Lung (tissue), 12 donors: ENCODE data around the gene CA10. TPM values are rescaled to one million over a fixed set of nuclear protein-coding genes. Genes with fewer than 3 reads are reported as not detected.

Source experiments
- ATAC-seq: fragments of 200-7000 bp; cut with Tn5 transposase; one replicate; pipeline ENCODE4 v1.9.1; 2020; ENCODE audit warnings: moderate number of reproducible peaks; ENCODE audit not compliant: insufficient read depth, low FRiP score
- DNase-seq, 3 donors: peaks; one replicate each; pipeline ENCODE4 v3.0.0-alpha.2; 2013 to 2017
- H3K27ac ChIP-seq, 2 donors: one replicate each; pipeline ENCODE4 v1.5.1; 2013; ENCODE audit warnings: mild to moderate bottlenecking in 2 of 2, moderate library complexity in 2 of 2, control low read depth in 1 of 2, inconsistent platforms in 1 of 2, low read depth in 1 of 2, low read length in 1 of 2
- H3K27me3 ChIP-seq, 3 donors: one replicate each; pipeline ENCODE4 v1.5.1; 2013; ENCODE audit warnings: low read length in 2 of 3; ENCODE audit not compliant: control insufficient read depth in 3 of 3, insufficient read depth in 3 of 3
- H3K36me3 ChIP-seq, 4 donors: one replicate each; pipeline ENCODE4 v1.5.1; 2013; ENCODE audit warnings: low read length in 4 of 4, mild to moderate bottlenecking in 1 of 4, moderate library complexity in 1 of 4; ENCODE audit not compliant: control insufficient read depth in 4 of 4, insufficient read depth in 4 of 4
- H3K4me1 ChIP-seq, 5 donors: one replicate each; pipeline ENCODE4 v1.5.1; 2013; ENCODE audit warnings: low read length in 5 of 5, mild to moderate bottlenecking in 2 of 5, moderate library complexity in 1 of 5; ENCODE audit not compliant: control insufficient read depth in 5 of 5, insufficient read depth in 5 of 5
- H3K4me3 ChIP-seq: one replicate; pipeline ENCODE4 v1.5.1; 2013; ENCODE audit warnings: mild to moderate bottlenecking, control low read depth, moderate library complexity
- H3K9ac ChIP-seq, 2 donors: one replicate each; pipeline ENCODE4 v1.5.1; 2013; ENCODE audit warnings: low read length in 2 of 2, control low read depth in 1 of 2; ENCODE audit not compliant: insufficient read depth in 1 of 2
- H3K9me3 ChIP-seq, 4 donors: one replicate each; pipeline ENCODE4 v1.5.1; 2013; ENCODE audit warnings: low read length in 3 of 4, mild to moderate bottlenecking in 1 of 4, moderate library complexity in 1 of 4; ENCODE audit not compliant: control insufficient read depth in 4 of 4, insufficient read depth in 3 of 4
- CTCF ChIP-seq: IDR thresholded peaks from 2 replicates; pipeline ENCODE4 v1.5.1; 2012; ENCODE audit warnings: mild to moderate bottlenecking; ENCODE audit errors: control extremely low read depth, extremely low read depth
- WGBS, 2 donors: extraction: QIAGEN DNeasy Blood & Tissue Kit; methylation state at CpG; one replicate each; pipeline ENCODE4 v1.1.7; 2013; 5-methylcytosine and 5-hydroxymethylcytosine counted together
- polyA plus RNA-seq, 2 donors: library from polyadenylated mRNA; stranded (reverse); fragments of 200-250 nt; gene quantifications; one replicate each; pipeline ENCODE4 v1.2.1, GENCODE V29; 2013
- total RNA-seq, 2 donors: library from RNA; depleted of rRNA in 1 of 2; stranded (reverse); fragments of >200 nt in 1 of 2; gene quantifications; one replicate each; pipeline ENCODE4 v1.2.1, GENCODE V29; 2014 to 2021
- donor health status: control.
- donor health status: control.
- donor health status: Bipolar disorder and iron deficiency.
- donor health status: healthy.
- donor health status: DM: yes; HTN: yes; CAD: no.

Gene CA10
- total and polyA plus RNA-seq, 4 donors = 0.04 to 0.17 TPM; not detected in 2

- no peak for DNase-seq
- WGBS, 2 donors = 91 to 95% methylated on average over 2 of the region's 2 CpGs
- peaks cover 0 to 2% (median 0%) of the 10 kb centered on the region in 4 donors for H3K9me3 ChIP-seq
- H3K27me3 ChIP-seq = no peaks in the 10 kb centered on the region
- H3K36me3 ChIP-seq = no peaks in the 10 kb centered on the region
- H3K4me1 ChIP-seq = no peaks in the 10 kb centered on the region
- no peak overlapping the region for H3K4me3 ChIP-seq
- ATAC-seq = no peak
- no peak overlapping the region for H3K27ac ChIP-seq
- no peak overlapping the region for H3K9ac ChIP-seq
- TF ChIP-seq CTCF = no peak
These were observed 423.5 kb downstream of the CA10 start for GRCh38 chr17:51734976-51735375.

- Histone ChIP-seq H3K27ac (no peak overlapping the region), H3K36me3 (no peaks in the 10 kb centered on the region), H3K9me3 (peaks cover 0 to 2% (median 1%) of the 10 kb centered on the region in 4 donors), H3K27me3 (no peaks in the 10 kb centered on the region), H3K4me1 (no peaks in the 10 kb centered on the region), H3K9ac (no peak overlapping the region), H3K4me3 (no peak overlapping the region)
- TF ChIP-seq CTCF = no peak
- no peak for ATAC-seq
- peak in 1 of 3 donors; percentile 9 for DNase-seq
- 45 to 59% methylated on average over 4 of the region's 4 CpGs for WGBS, 2 donors
These were observed 424.1 kb downstream of the CA10 start for GRCh38 chr17:51734462-51734861.

- Histone ChIP-seq H3K27me3 (no peaks in the 10 kb centered on the region), H3K27ac (no peak overlapping the region), H3K4me1 (no peaks in the 10 kb centered on the region), H3K4me3 (no peak overlapping the region), H3K36me3 (no peaks in the 10 kb centered on the region), H3K9ac (no peak overlapping the region), H3K9me3 (peaks cover 0 to 3% (median 1%) of the 10 kb centered on the region in 4 donors)
- ATAC-seq = no peak
- DNase-seq = no peak
- WGBS, 2 donors = 79% methylated on average over 6 of the region's 6 CpGs
- TF ChIP-seq CTCF = no peak
These were observed 425.3 kb downstream of the CA10 start for GRCh38 chr17:51733166-51733565.
